Mesendoderm (in vitro differentiated cells): Measurements from ENCODE around the gene WWTR1.

Experiments used
- DNase-seq: peaks from one replicate; pipeline ENCODE4 v3.0.0; 2013
- H2AK5ac ChIP-seq: 2 replicates; pipeline ENCODE4 v1.6.1; 2013; ENCODE audit warnings: low read length, inconsistent platforms
- H2BK120ac ChIP-seq: 2 replicates; pipeline ENCODE4 v1.6.1; 2013; ENCODE audit warnings: low read depth, mild to moderate bottlenecking, low read length, moderate library complexity, mixed read lengths
- H2BK15ac ChIP-seq: replicated peaks from 2 replicates; pipeline ENCODE4 v1.6.1; 2013; ENCODE audit warnings: low read depth, mild to moderate bottlenecking, moderate library complexity
- H2BK5ac ChIP-seq: 2 replicates; pipeline ENCODE4 v1.6.1; 2013; ENCODE audit warnings: low read length, inconsistent platforms
- H3K18ac ChIP-seq: 2 replicates; pipeline ENCODE4 v1.6.1; 2013; ENCODE audit warnings: mild to moderate bottlenecking, low read length, mixed read lengths
- H3K23ac ChIP-seq: one replicate; pipeline ENCODE4 v1.6.1; 2013; ENCODE audit warnings: low read length
- H3K27ac ChIP-seq: 2 replicates; pipeline ENCODE4 v1.5.1; 2013; ENCODE audit warnings: low read depth, mild to moderate bottlenecking, inconsistent platforms, low read length, moderate library complexity
- H3K27me3 ChIP-seq: 2 replicates; pipeline ENCODE4 v1.6.1; 2013; ENCODE audit warnings: low read length, control low read depth, mild to moderate bottlenecking, inconsistent platforms; ENCODE audit not compliant: insufficient read depth, poor library complexity
- H3K36me3 ChIP-seq: 2 replicates; pipeline ENCODE4 v1.6.1; 2013; ENCODE audit warnings: low read length, inconsistent platforms; ENCODE audit not compliant: control insufficient read depth, insufficient read depth
- H3K4ac ChIP-seq: one replicate; pipeline ENCODE4 v1.6.1; 2013; ENCODE audit warnings: low read depth, mild to moderate bottlenecking, low read length, moderate library complexity
- H3K4me1 ChIP-seq: 2 replicates; pipeline ENCODE4 v1.6.1; 2013; ENCODE audit warnings: low read depth, low read length, inconsistent platforms; ENCODE audit not compliant: control insufficient read depth
- H3K4me2 ChIP-seq: 2 replicates; pipeline ENCODE4 v1.6.1; 2013; ENCODE audit warnings: low read length
- H3K4me3 ChIP-seq: 2 replicates; pipeline ENCODE4 v1.5.1; 2013; ENCODE audit warnings: mild to moderate bottlenecking, low read length
- H3K56ac ChIP-seq: one replicate; pipeline ENCODE4 v1.6.1; 2013; ENCODE audit warnings: low read length
- H3K79me1 ChIP-seq: 2 replicates; pipeline ENCODE4 v1.6.1; 2013; ENCODE audit warnings: low read length, inconsistent platforms
- H3K79me2 ChIP-seq: 2 replicates; pipeline ENCODE4 v1.6.1; 2013; ENCODE audit warnings: mild to moderate bottlenecking, low read length; ENCODE audit not compliant: control insufficient read depth, insufficient read depth
- H3K9ac ChIP-seq: 2 replicates; pipeline ENCODE4 v1.6.1; 2013; ENCODE audit warnings: low read length, inconsistent platforms
- H4K5ac ChIP-seq: one replicate; pipeline ENCODE4 v1.6.1; 2013; ENCODE audit warnings: low read length
- H4K8ac ChIP-seq: one replicate; pipeline ENCODE4 v1.6.1; 2013; ENCODE audit warnings: low read depth, mild to moderate bottlenecking, control low read depth, low read length, moderate library complexity
- WGBS: extraction: QIAGEN DNeasy Blood & Tissue Kit; methylation state at CpG from one replicate; pipeline ENCODE4 v1.1.7; 2013; ENCODE audit warnings: low lambda C conversion rate, missing lambda C conversion rate; ENCODE audit not compliant: insufficient coverage; ENCODE audit errors: extremely low coverage; 5-methylcytosine and 5-hydroxymethylcytosine counted together

WWTR1 gene

DNA sequence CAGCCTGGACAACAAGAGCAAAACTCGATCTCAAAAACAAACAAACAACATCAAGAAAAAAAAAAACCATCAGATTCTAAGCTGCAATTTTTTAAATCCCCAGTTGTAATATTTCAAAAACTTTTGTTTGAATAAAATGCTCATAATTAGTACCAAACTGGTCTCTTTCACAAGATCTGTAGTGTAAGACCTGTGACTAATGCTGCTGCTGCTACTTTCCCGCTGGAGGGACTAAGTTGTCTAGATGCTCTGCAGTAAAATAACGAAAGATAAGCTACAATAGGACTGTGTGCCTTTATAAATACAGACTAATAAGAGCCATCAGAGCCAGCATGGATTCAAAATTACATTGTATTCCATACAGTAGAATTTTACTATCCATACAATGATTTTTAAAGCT, 137.9 kb downstream of the WWTR1 start:
- Histone ChIP-seq H3K4ac (no peak overlapping the region), H3K79me1 (no peaks in the 10 kb centered on the region), H3K4me2 (no peak overlapping the region), H2BK5ac (no peak overlapping the region), H2BK15ac (no peak overlapping the region), H3K79me2 (no peaks in the 10 kb centered on the region), H4K5ac (no peak overlapping the region), H3K18ac (no peak overlapping the region), H2AK5ac (no peak overlapping the region), H3K36me3 (no peaks in the 10 kb centered on the region), H3K4me3 (no peak overlapping the region), H3K9ac (no peak overlapping the region), H3K27me3 (no peaks in the 10 kb centered on the region), H3K56ac (no peak overlapping the region), H3K23ac (no peak overlapping the region), H3K4me1 (no peaks in the 10 kb centered on the region), H3K27ac (no peak overlapping the region), H2BK120ac (no peak overlapping the region), H4K8ac (no peak overlapping the region)
- WGBS: no CpG with 5 or more reads among the region's 3 CpGs
- DNase-seq: no peak

DNA sequence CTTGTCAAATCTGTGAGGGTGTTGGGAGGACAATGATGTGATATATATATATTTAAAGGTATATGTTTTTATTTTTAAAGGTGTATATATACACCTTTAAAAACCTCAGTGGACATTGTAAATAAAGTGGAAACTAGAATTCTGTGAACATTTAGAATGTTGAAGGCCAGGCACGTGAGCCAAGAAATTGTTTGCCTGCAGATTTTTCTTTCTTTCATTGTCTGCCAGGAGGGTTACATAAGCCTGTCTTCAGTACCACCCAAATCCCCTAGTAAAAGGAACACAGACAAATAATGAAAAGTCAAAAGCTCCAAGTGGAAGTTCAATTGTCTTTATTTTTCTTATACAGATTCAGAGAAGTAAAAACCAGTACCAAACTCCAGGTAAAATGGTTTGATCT, 140.9 kb downstream of the WWTR1 start:
- Histone ChIP-seq H3K23ac (no peak overlapping the region), H3K56ac (no peak overlapping the region), H4K8ac (no peak overlapping the region), H3K27ac (no peak overlapping the region), H3K9ac (no peak overlapping the region), H3K4me1 (no peaks in the 10 kb centered on the region), H3K4ac (no peak overlapping the region), H3K4me3 (no peak overlapping the region), H3K27me3 (no peaks in the 10 kb centered on the region), H2BK120ac (no peak overlapping the region), H3K79me1 (no peaks in the 10 kb centered on the region), H2BK15ac (no peak overlapping the region), H2BK5ac (no peak overlapping the region), H3K36me3 (no peaks in the 10 kb centered on the region), H2AK5ac (no peak overlapping the region), H3K79me2 (no peaks in the 10 kb centered on the region), H3K4me2 (no peak overlapping the region), H4K5ac (no peak overlapping the region), H3K18ac (no peak overlapping the region)
- DNase-seq: no peak
- no CpG with 5 or more reads among the region's 1 CpG for WGBS

DNA sequence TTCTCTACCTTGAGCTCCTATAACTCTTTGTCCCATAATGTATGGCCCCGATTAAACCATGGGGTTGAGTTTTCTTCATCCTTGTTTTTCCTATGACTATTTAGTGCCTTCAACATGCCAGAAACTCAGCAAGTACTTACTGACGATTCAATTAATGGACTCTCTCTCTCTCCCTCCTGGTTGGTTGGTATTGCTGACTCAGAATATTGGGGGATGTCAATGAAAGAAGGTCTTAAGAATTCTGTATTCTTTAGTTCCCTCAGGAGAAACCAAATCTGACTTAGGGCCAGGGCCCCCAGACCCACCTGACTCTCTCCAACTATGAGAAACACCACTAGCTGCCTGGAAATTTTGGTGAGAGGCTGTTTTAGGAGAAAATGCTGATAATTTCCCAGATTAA, 142.6 kb downstream of the WWTR1 start:
- Histone ChIP-seq H3K18ac (no peak overlapping the region), H3K4me1 (no peaks in the 10 kb centered on the region), H3K79me2 (no peaks in the 10 kb centered on the region), H3K4me3 (no peak overlapping the region), H3K79me1 (no peaks in the 10 kb centered on the region), H3K4ac (no peak overlapping the region), H3K56ac (no peak overlapping the region), H3K4me2 (no peak overlapping the region), H2BK5ac (no peak overlapping the region), H3K27me3 (no peaks in the 10 kb centered on the region), H3K27ac (no peak overlapping the region), H2AK5ac (no peak overlapping the region), H4K5ac (no peak overlapping the region), H3K9ac (no peak overlapping the region), H2BK120ac (no peak overlapping the region), H2BK15ac (no peak overlapping the region), H4K8ac (no peak overlapping the region), H3K23ac (no peak overlapping the region), H3K36me3 (no peaks in the 10 kb centered on the region)
- no peak for DNase-seq
- no CpG with 5 or more reads among the region's 2 CpGs for WGBS

DNA sequence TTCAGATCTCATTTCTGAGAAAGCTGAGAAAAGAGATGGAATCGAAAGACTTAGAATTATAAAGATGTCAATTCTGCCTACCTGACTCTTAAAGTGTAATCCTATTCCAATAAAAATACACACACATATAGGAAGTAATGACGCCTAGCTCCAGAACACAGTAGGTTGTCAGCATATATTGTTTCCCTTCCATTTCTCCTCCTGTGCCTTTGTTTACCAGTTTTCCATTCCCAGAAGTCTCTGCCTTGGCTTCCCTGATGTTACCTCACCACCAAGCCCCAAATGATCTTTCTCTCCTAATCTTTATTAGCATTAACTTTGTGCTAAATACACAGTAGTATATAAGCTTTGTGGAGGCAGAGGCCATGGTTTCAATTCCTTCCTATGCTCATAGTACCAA, 143.4 kb downstream of the WWTR1 start:
- H3K79me2 ChIP-seq: no peaks in the 10 kb centered on the region
- no peaks in the 10 kb centered on the region for H3K27me3 ChIP-seq
- no peak overlapping the region for H4K5ac ChIP-seq
- no peak overlapping the region for H3K4me3 ChIP-seq
- H3K23ac ChIP-seq: no peak overlapping the region
- H2BK15ac ChIP-seq: no peak overlapping the region
- no peak overlapping the region for H3K18ac ChIP-seq
- no peaks in the 10 kb centered on the region for H3K36me3 ChIP-seq
- H3K79me1 ChIP-seq: no peaks in the 10 kb centered on the region
- no peak overlapping the region for H3K27ac ChIP-seq
- H3K56ac ChIP-seq: no peak overlapping the region
- H2BK120ac ChIP-seq: no peak overlapping the region
- H3K9ac ChIP-seq: no peak overlapping the region
- H3K4me1 ChIP-seq: no peaks in the 10 kb centered on the region
- no CpG with 5 or more reads among the region's 2 CpGs for WGBS
- H2BK5ac ChIP-seq: no peak overlapping the region
- H2AK5ac ChIP-seq: no peak overlapping the region
- no peak overlapping the region for H4K8ac ChIP-seq
- H3K4me2 ChIP-seq: no peak overlapping the region
- no peak for DNase-seq
- H3K4ac ChIP-seq: no peak overlapping the region

DNA sequence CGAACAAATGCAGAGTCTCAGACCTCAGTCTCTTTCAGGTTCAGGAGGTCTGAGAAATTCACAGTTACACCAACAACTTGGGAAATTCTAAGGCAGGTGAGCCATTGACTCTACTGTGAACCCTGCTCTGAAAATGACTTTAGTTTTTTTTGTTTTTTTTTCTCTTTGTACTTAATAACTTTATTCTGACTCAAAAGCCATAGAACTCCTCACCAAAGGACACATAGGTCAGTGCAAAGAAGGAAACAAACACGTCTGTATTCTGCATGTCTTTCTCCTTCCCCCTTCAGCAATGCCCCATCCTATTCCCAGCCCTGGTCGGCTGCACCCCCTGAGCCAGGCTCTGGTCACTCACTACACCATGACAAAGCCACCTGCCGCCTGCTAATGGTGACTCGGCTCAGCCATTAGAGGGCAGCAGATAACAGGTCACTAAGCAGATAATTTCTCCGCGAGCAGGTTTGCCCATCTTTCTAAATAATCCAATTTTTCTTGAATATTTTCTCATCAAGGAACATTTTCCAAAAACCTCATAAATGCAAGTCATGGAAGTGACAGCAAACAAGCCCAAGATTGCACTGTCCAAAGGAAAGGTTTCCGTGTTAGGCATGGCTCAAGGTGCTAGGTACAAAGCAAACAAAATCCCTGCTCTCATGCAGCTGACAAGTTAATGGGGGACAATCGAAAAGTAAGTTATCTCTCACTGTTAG, 145.6 kb downstream of the WWTR1 start:
- WGBS: no CpG with 5 or more reads among the region's 9 CpGs
- Histone ChIP-seq H2AK5ac (no peak overlapping the region), H2BK5ac (no peak overlapping the region), H4K8ac (no peak overlapping the region), H3K4me1 (peaks cover 3% of the 10 kb centered on the region), H3K56ac (peak overlapping the region; percentile 2), H3K9ac (no peak overlapping the region), H3K4ac (no peak overlapping the region), H3K27me3 (no peaks in the 10 kb centered on the region), H4K5ac (no peak overlapping the region), H2BK120ac (no peak overlapping the region), H3K79me1 (no peaks in the 10 kb centered on the region), H3K36me3 (no peaks in the 10 kb centered on the region), H3K27ac (no peak overlapping the region), H3K79me2 (no peaks in the 10 kb centered on the region), H3K4me2 (peak overlapping the region; percentile 19), H3K23ac (no peak overlapping the region), H3K4me3 (no peak overlapping the region), H2BK15ac (no peak overlapping the region), H3K18ac (no peak overlapping the region)
- DNase-seq: peak; percentile 77

DNA sequence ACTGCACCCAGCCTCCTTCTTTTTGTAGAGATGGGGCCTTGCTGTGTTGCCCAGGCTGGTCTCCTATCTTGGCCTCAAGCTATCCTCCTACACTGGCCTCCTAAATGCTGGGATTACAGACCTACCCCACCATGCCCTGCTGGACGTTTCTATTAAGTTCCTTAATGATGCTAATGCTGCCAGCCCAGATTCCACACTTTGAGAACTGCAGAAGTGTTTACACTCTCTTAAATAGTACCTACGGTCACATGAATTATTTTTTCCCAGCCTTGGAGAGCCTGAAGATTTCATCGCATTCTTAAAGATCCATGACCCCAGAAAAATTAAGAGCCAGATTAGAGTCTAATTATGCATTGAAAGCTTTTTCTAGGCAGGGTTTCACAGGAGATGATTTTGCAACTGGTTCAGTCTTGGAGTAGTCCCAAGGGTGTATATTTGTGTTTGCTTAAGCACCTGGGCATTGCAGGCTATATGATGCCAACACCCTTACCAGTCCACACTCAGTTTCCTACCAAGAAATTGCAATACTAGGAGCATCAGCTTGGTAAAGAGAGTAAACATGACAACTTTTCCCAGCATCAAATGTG, 146.7 kb downstream of the WWTR1 start:
- Histone ChIP-seq H3K4me1 (peaks cover 4% of the 10 kb centered on the region), H4K5ac (no peak overlapping the region), H2BK15ac (no peak overlapping the region), H3K79me2 (no peaks in the 10 kb centered on the region), H3K27ac (no peak overlapping the region), H3K79me1 (no peaks in the 10 kb centered on the region), H2AK5ac (no peak overlapping the region), H3K23ac (no peak overlapping the region), H3K4me2 (no peak overlapping the region), H3K4ac (no peak overlapping the region), H2BK120ac (no peak overlapping the region), H3K56ac (no peak overlapping the region), H2BK5ac (no peak overlapping the region), H3K36me3 (no peaks in the 10 kb centered on the region), H3K4me3 (no peak overlapping the region), H3K9ac (no peak overlapping the region), H3K27me3 (no peaks in the 10 kb centered on the region), H4K8ac (no peak overlapping the region), H3K18ac (no peak overlapping the region)
- DNase-seq: no peak
- WGBS: no CpG with 5 or more reads among the region's 3 CpGs
